ENCODE results near the gene MPP3.

Gene MPP3

GRCh38 chr17:43834106-43834505, 1.2 kb upstream of the MPP3 start:
- no peak for DNase-seq (ENCODE audit: low read depth in 2 of 3, low spot score in 2 of 3)

GRCh38 chr17:43832168-43832975, 574 bp downstream of the MPP3 start:
- DNase-seq (ENCODE audit: low read depth in 2 of 3, low spot score in 2 of 3), result no peak

GRCh38 chr17:43831633-43832032, 1.3 kb downstream of the MPP3 start:
- DNase-seq (ENCODE audit: low read depth in 2 of 3, low spot score in 2 of 3), result no peak

GRCh38 chr17:43830510-43831140, 2.3 kb downstream of the MPP3 start:
- DNase-seq (ENCODE audit: low read depth in 2 of 3, low spot score in 2 of 3), result no peak

- DNase-seq (ENCODE audit: low read depth in 2 of 3, low spot score in 2 of 3), result no peak
These were observed 3.2 kb downstream of the MPP3 start for GRCh38 chr17:43829738-43830137.

- DNase-seq (ENCODE audit: low read depth in 2 of 3, low spot score in 2 of 3), result no peak
These were observed 5.3 kb downstream of the MPP3 start for GRCh38 chr17:43827596-43827995.

GRCh38 chr17:43826206-43826605, 6.7 kb downstream of the MPP3 start:
- DNase-seq (ENCODE audit: low read depth in 2 of 3, low spot score in 2 of 3), result no peak

GRCh38 chr17:43825567-43825966, 7.4 kb downstream of the MPP3 start:
- no peak for DNase-seq (ENCODE audit: low read depth in 2 of 3, low spot score in 2 of 3)

GRCh38 chr17:43823350-43824084, 9.4 kb downstream of the MPP3 start:
- DNase-seq (ENCODE audit: low read depth in 2 of 3, low spot score in 2 of 3), result no peak

- DNase-seq (ENCODE audit: low read depth in 2 of 3, low spot score in 2 of 3), result no peak
These were observed 10.3 kb downstream of the MPP3 start for GRCh38 chr17:43822570-43823190.

GRCh38 chr17:43820759-43821158, 12.2 kb downstream of the MPP3 start:
- DNase-seq (ENCODE audit: low read depth in 2 of 3, low spot score in 2 of 3), result no peak

- DNase-seq (ENCODE audit: low read depth in 2 of 3, low spot score in 2 of 3), result no peak
These were observed 14.0 kb downstream of the MPP3 start for GRCh38 chr17:43818966-43819365.

GRCh38 chr17:43817826-43818225, 15.1 kb downstream of the MPP3 start:
- DNase-seq (ENCODE audit: low read depth in 2 of 3, low spot score in 2 of 3), result no peak

- no peak for DNase-seq (ENCODE audit: low read depth in 2 of 3, low spot score in 2 of 3)
These were observed 16.3 kb downstream of the MPP3 start for GRCh38 chr17:43816336-43817320.

- DNase-seq (ENCODE audit: low read depth in 2 of 3, low spot score in 2 of 3), result no peak
These were observed 18.2 kb downstream of the MPP3 start for GRCh38 chr17:43814714-43815113.

GRCh38 chr17:43814026-43814425, 18.9 kb downstream of the MPP3 start:
- DNase-seq (ENCODE audit: low read depth in 2 of 3, low spot score in 2 of 3), result no peak

GRCh38 chr17:43813386-43813785, 19.6 kb downstream of the MPP3 start:
- DNase-seq (ENCODE audit: low read depth in 2 of 3, low spot score in 2 of 3), result no peak

- no peak for DNase-seq (ENCODE audit: low read depth in 2 of 3, low spot score in 2 of 3)
These were observed 20.3 kb downstream of the MPP3 start for GRCh38 chr17:43812396-43813265.

GRCh38 chr17:43810823-43811222, 22.1 kb downstream of the MPP3 start:
- no peak for DNase-seq (ENCODE audit: low read depth in 2 of 3, low spot score in 2 of 3)
